CD4-positive, alpha-beta memory T cell (primary cell): Measurements from ENCODE around the gene ASB10. TPM values are rescaled to one million over a fixed set of nuclear protein-coding genes. Genes with fewer than 3 reads are reported as not detected.

Experiments used
- CTCF ChIA-PET: fragments of 350-600 bp; sonication (Branson Sonifier 250); formaldehyde crosslinking; loops from one replicate; lab custom pipeline; 2021; ENCODE audit warnings: inconsistent platforms; ENCODE audit not compliant: partially characterized antibody; lab: Charles Lee
- POLR2A ChIA-PET: fragments of 350-600 bp; sonication (Branson Sonifier 250); formaldehyde crosslinking; loops from one replicate; lab custom pipeline; 2021; ENCODE audit not compliant: partially characterized antibody; lab: Charles Lee
- DNase-seq, 5 donors: peaks; one replicate each; pipeline versions ENCODE4 v3.0.0 to v3.0.0-alpha.2; 2020 to 2022; ENCODE audit warnings: mixed read lengths in 1 of 5
- H3K27ac ChIP-seq: one replicate; pipeline ENCODE4 v1.7.0; 2013; ENCODE audit warnings: low read depth, low read length
- H3K27me3 ChIP-seq: 2 replicates; pipeline ENCODE4 v1.7.0; 2013; ENCODE audit warnings: mild to moderate bottlenecking, low read length, moderate library complexity; ENCODE audit not compliant: insufficient read depth
- H3K36me3 ChIP-seq: 2 replicates; pipeline ENCODE4 v1.7.0; 2013; ENCODE audit warnings: mild to moderate bottlenecking, low read length, moderate library complexity; ENCODE audit not compliant: insufficient read depth
- H3K4me1 ChIP-seq: 2 replicates; pipeline ENCODE4 v1.7.0; 2013; ENCODE audit warnings: mild to moderate bottlenecking, low read length, moderate library complexity; ENCODE audit not compliant: insufficient read depth
- H3K4me3 ChIP-seq, 2 donors: one replicate each; pipeline ENCODE4 v1.7.0; 2013; ENCODE audit warnings: low read length in 2 of 2, mild to moderate bottlenecking in 1 of 2
- H3K9me3 ChIP-seq, 2 donors: one replicate each; pipeline ENCODE4 v1.7.0; 2013; ENCODE audit warnings: low read length in 2 of 2, control low read depth in 1 of 2; ENCODE audit not compliant: control insufficient read depth in 1 of 2
- H3K27ac Mint-ChIP-seq, 7 donors: one replicate each; pipeline ENCODE4 v1.8.0; 2020 to 2021; ENCODE audit warnings: mixed read lengths in 7 of 7, mild to moderate bottlenecking in 6 of 7, inconsistent platforms in 3 of 7, moderate library complexity in 3 of 7
- H3K27me3 Mint-ChIP-seq, 2 donors: one replicate each; pipeline ENCODE4 v1.8.0; 2020 to 2021; ENCODE audit warnings: mixed read lengths in 2 of 2
- H3K36me3 Mint-ChIP-seq, 2 donors: one replicate each; pipeline ENCODE4 v1.8.0; 2020 to 2021; ENCODE audit warnings: mixed read lengths in 2 of 2, inconsistent platforms in 1 of 2, mild to moderate bottlenecking in 1 of 2
- H3K4me1 Mint-ChIP-seq, 4 donors: one replicate each; pipeline ENCODE4 v1.8.0; 2020 to 2021; ENCODE audit warnings: mixed read lengths in 4 of 4, mild to moderate bottlenecking in 1 of 4
- H3K4me3 Mint-ChIP-seq, 8 donors: one replicate each; pipeline ENCODE4 v1.8.0; 2020 to 2021; ENCODE audit warnings: mixed read lengths in 8 of 8, mild to moderate bottlenecking in 7 of 8, moderate library complexity in 6 of 8, inconsistent platforms in 3 of 8
- H3K9me3 Mint-ChIP-seq, 8 donors: one replicate each; pipeline ENCODE4 v1.8.0; 2020 to 2021; ENCODE audit warnings: mixed read lengths in 8 of 8, mild to moderate bottlenecking in 5 of 8, inconsistent platforms in 3 of 8, moderate library complexity in 1 of 8
- intact Hi-C: fragments of 100-400 bp; cut with micrococcal nuclease; formaldehyde crosslinking; loops from one replicate; pipeline ENCODE4 v1.15.1; 2023
- polyA plus RNA-seq, 2 donors: library from polyadenylated mRNA; unstranded; fragments of 300-500 nt; fragmentation: Illumina TruSeq; gene quantifications; one replicate each; pipeline ENCODE4 v1.2.3, GENCODE V29; 2021
- total RNA-seq, 2 experiments: library from RNA; stranded (reverse); gene quantifications; one replicate each; pipeline ENCODE4 v1.2.3, GENCODE V29; 2021

ASB10 gene
- total and polyA plus RNA-seq, 4 experiments from 2014 or later, result not detected

DNA sequence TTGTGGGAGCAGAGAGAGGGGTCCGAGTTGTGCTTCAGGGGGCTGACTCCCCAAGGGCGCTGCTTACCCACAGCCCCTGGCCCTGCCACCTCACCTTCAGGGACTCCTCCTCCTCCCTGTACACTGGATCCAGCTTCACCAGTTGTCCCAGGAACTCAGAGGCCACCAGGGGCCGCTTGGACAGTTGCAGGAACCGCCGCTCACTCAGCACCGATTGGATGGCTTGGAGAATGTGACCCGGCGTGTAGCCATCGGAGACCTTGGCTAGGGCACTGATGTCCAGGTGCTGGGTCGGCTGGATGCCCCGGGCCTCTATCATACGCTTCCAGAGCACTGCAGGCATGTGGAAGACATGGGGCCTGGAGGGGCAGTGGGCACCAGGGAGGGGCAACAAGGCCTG is 4.5 kb upstream of the ASB10 start:
- ChIA-PET POLR2A (no interaction called here), CTCF (interaction anchor here (1.1 kb wide), 1 partner anchor 67 kb away, joined by 4 read pairs; no protein-coding TSS in a partner anchor)
- H3K4me1 Mint-ChIP-seq, result peaks cover 3 to 17% (median 11%) of the 10 kb centered on the region in 4 donors
- H3K27me3 Mint-ChIP-seq, result no peaks in the 10 kb centered on the region
- DNase-seq, result no peak
- no peaks in the 10 kb centered on the region for H3K9me3 ChIP-seq
- no peak overlapping the region for H3K27ac ChIP-seq
- no peak overlapping the region for H3K27ac Mint-ChIP-seq
- H3K9me3 Mint-ChIP-seq, result no peaks in the 10 kb centered on the region
- peaks cover 9% of the 10 kb centered on the region for H3K27me3 ChIP-seq
- H3K4me3 Mint-ChIP-seq, result no peak overlapping the region
- intact Hi-C loops, result no loop called here
- peaks cover 21% of the 10 kb centered on the region for H3K4me1 ChIP-seq
- no peak overlapping the region for H3K4me3 ChIP-seq
- H3K36me3 Mint-ChIP-seq, result no peaks in the 10 kb centered on the region
- H3K36me3 ChIP-seq, result no peaks in the 10 kb centered on the region

DNA sequence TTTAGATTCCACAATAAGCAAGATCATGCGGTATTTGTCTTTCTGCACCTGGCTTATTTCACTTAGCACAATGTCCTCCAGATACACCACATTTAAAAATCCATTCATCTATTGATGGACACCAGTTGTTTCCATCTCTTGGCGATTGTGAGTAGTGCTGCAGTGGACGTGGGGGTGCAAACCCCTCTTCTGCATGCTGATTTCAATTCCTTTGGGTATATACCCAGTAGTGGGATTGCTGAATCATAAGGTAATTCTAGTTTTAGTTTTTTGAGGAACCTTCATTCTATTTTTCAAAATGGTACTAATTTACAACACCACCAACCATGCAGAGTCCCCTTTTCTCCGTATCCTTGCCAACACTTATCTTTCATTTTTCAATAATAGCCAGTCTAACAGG is 2.0 kb upstream of the ASB10 start:
- no peak for DNase-seq
- ChIA-PET CTCF (no interaction called here), POLR2A (no interaction called here)
- Histone ChIP-seq H3K4me1 (peaks cover 3% of the 10 kb centered on the region), H3K36me3 (no peaks in the 10 kb centered on the region), H3K9me3 (no peaks in the 10 kb centered on the region), H3K27ac (no peak overlapping the region), H3K27me3 (no peaks in the 10 kb centered on the region), H3K4me3 (no peak overlapping the region)
- H3K4me3 Mint-ChIP-seq, result no peak overlapping the region
- H3K9me3 Mint-ChIP-seq, result peaks cover 0 to 1% (median 0%) of the 10 kb centered on the region in 8 donors
- no peaks in the 10 kb centered on the region for H3K36me3 Mint-ChIP-seq
- intact Hi-C loops, result no loop called here
- H3K27ac Mint-ChIP-seq, result no peak overlapping the region
- peaks cover under 1 to 6% (median under 1%) of the 10 kb centered on the region in 4 donors for H3K4me1 Mint-ChIP-seq
- H3K27me3 Mint-ChIP-seq, result no peaks in the 10 kb centered on the region

DNA sequence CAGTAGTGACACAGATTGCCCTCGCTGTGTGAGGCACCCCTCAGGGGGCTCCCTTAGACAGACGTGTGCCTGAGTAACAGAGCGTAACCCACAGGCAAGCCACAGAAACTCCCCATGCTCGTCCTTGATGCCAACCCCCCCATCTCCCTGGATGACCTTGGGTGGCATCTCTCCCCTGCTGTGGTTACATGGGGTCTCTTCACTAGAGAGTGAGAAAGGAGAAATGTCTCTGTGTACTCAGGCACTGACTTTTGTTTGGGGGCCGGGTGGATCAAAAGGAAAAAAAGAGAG is 1.1 kb upstream of the ASB10 start:
- intact Hi-C loops, result no loop called here
- Histone ChIP-seq H3K9me3 (no peaks in the 10 kb centered on the region), H3K4me3 (no peak overlapping the region), H3K4me1 (no peaks in the 10 kb centered on the region), H3K27me3 (no peaks in the 10 kb centered on the region), H3K27ac (no peak overlapping the region), H3K36me3 (no peaks in the 10 kb centered on the region)
- no peaks in the 10 kb centered on the region for H3K4me1 Mint-ChIP-seq
- H3K36me3 Mint-ChIP-seq, result no peaks in the 10 kb centered on the region
- no peak overlapping the region for H3K27ac Mint-ChIP-seq
- no peak for DNase-seq
- H3K4me3 Mint-ChIP-seq, result no peak overlapping the region
- no peaks in the 10 kb centered on the region for H3K27me3 Mint-ChIP-seq
- CTCF ChIA-PET, result no interaction called here
- peaks cover 0 to 1% (median 0%) of the 10 kb centered on the region in 8 donors for H3K9me3 Mint-ChIP-seq
- POLR2A ChIA-PET, result no interaction called here

DNA sequence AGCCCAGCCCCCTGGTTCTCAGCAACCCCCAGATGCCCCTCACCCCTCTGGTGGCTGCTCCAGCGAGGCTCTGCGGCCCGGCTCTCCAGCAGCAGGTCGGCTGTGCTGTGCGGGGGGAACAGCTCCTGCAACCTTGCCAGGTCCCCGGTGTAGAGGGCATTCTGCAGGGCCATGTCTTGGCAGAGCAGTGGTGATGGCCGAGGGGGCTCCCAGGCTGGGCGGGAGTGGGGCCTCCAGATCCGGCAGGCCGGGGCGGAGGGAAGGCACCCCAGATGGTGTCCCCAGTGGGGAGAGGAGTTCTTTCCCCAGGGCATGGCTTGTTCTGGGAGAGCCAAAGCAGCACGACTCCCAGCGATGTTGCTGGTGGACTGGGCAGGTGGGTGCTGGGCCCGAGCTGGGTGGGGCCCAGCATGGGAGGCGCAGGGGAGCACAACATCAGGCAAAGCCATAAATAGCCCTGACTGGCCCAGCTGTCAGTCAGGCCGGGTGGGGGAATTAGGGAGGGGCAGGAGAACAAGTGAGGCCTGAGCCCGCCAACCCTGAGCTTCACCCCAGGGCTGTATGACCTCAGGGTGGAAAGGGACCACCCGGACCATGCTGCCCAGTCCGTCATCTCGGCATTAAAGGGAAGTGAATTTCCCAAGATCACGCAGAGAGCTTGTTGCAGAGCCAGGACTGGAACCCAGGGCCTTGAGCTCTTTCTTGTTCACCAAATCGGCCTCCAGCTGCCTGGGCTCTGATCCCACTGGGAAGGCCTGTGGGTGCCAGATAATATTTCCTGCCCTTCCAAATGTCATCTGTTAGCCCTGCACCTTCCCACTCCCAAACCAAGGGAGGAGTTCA is 580 bp upstream of the ASB10 start:
- intact Hi-C loops, result no loop called here
- DNase-seq, result no peak
- Mint-ChIP-seq H3K27ac (no peak overlapping the region), H3K9me3 (peaks cover 0 to 1% (median 0%) of the 10 kb centered on the region in 8 donors), H3K27me3 (no peaks in the 10 kb centered on the region), H3K4me1 (no peaks in the 10 kb centered on the region), H3K36me3 (no peaks in the 10 kb centered on the region), H3K4me3 (no peak overlapping the region)
- POLR2A ChIA-PET, result no interaction called here
- H3K27ac ChIP-seq, result no peak overlapping the region
- no peak overlapping the region for H3K4me3 ChIP-seq
- no peaks in the 10 kb centered on the region for H3K9me3 ChIP-seq
- H3K27me3 ChIP-seq, result no peaks in the 10 kb centered on the region
- H3K36me3 ChIP-seq, result no peaks in the 10 kb centered on the region
- CTCF ChIA-PET, result no interaction called here
- no peaks in the 10 kb centered on the region for H3K4me1 ChIP-seq

DNA sequence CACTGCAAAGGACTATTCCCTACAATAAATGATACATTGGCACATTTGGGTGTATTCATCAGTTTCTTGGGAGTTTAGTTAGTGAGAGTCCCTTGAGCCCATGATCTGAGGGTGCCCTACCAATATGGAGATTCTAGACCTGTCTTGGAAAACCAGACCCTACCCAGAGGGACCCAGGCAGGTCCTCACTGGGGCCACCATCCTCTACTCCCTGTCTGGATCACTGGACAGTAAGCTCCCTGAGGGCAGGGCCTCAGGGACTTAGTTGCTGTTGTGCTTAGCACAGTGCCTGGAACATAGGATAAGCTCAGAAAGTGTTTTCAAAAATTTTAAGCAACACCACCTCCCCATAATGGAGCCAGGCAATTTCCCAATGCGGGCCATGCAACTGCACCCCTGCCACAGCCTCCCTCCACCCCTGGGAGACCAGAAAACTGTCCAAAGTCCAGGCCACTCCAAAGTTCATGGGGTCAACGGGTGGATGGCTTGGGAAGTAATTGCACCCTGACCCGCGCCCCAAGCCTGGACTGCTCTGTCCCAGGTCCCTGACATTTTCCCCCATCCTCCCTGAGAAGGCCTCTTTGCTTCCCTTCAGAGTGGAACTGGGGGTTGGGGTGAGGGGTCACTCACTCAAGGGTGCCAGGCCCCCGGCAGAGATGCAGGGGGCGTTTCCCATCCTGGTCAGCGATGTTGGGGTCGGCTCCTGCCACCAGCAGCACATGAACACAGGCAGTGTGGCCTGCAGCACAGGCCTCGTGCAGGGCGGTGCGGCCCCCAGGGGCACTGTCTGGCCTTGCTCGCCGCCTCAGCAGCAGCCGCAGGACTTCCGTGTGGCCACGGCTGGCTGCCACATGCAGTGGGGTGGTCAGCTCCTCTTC is 1.0 kb downstream of the ASB10 start:
- intact Hi-C loops, result no loop called here
- H3K27me3 Mint-ChIP-seq, result peaks cover 0 to 2% of the 10 kb centered on the region in 2 donors
- no peaks in the 10 kb centered on the region for H3K4me1 ChIP-seq
- no peak overlapping the region for H3K27ac Mint-ChIP-seq
- no peaks in the 10 kb centered on the region for H3K4me1 Mint-ChIP-seq
- H3K27ac ChIP-seq, result no peak overlapping the region
- peaks cover 0 to 1% (median 0%) of the 10 kb centered on the region in 8 donors for H3K9me3 Mint-ChIP-seq
- H3K36me3 ChIP-seq, result no peaks in the 10 kb centered on the region
- no peak overlapping the region for H3K4me3 Mint-ChIP-seq
- DNase-seq, result no peak
- POLR2A ChIA-PET, result no interaction called here
- H3K4me3 ChIP-seq, result no peak overlapping the region
- no peaks in the 10 kb centered on the region for H3K9me3 ChIP-seq
- H3K27me3 ChIP-seq, result no peaks in the 10 kb centered on the region
- no peaks in the 10 kb centered on the region for H3K36me3 Mint-ChIP-seq
- CTCF ChIA-PET, result interaction anchor here (1.0 kb wide), 1 partner anchor 41 kb away, joined by 3 read pairs; the partner anchor contains the start of gene ABCF2

DNA sequence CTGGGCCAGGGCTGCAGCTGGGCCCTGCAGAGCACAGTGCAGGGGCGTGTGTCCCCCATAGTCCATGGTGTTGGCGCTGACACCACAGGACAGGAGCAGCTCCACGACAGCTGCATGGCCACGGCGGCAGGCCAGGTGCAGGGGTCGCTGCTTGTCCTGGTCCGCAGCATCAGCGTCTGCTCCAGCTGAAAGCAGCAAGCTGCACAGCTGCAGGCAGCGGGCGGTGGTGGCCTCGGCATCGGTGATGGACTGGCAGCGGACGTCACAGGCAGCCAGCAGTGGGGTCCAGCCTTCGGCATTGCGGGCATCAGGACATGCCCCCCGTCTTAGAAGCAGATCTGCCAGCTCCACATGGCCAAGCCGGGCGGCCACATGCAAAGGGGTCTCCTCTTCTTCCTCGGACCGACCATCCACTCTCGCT is 6.0 kb downstream of the ASB10 start:
- no peaks in the 10 kb centered on the region for H3K27me3 ChIP-seq
- Mint-ChIP-seq H3K4me1 (no peaks in the 10 kb centered on the region), H3K27me3 (peaks cover 4 to 8% of the 10 kb centered on the region in 2 donors), H3K9me3 (peaks cover 0 to 1% (median 0%) of the 10 kb centered on the region in 8 donors), H3K27ac (no peak overlapping the region), H3K36me3 (no peaks in the 10 kb centered on the region), H3K4me3 (no peak overlapping the region)
- H3K4me1 ChIP-seq, result no peaks in the 10 kb centered on the region
- ChIA-PET POLR2A (no interaction called here), CTCF (interaction anchor here (1.1 to 1.4 kb wide), 2 partner anchors 12 to 13 kb away, joined by 3 read pairs; no protein-coding TSS in a partner anchor)
- intact Hi-C loops, result no loop called here
- no peaks in the 10 kb centered on the region for H3K36me3 ChIP-seq
- H3K27ac ChIP-seq, result no peak overlapping the region
- no peak overlapping the region for H3K4me3 ChIP-seq
- no peaks in the 10 kb centered on the region for H3K9me3 ChIP-seq
- no peak for DNase-seq

DNA sequence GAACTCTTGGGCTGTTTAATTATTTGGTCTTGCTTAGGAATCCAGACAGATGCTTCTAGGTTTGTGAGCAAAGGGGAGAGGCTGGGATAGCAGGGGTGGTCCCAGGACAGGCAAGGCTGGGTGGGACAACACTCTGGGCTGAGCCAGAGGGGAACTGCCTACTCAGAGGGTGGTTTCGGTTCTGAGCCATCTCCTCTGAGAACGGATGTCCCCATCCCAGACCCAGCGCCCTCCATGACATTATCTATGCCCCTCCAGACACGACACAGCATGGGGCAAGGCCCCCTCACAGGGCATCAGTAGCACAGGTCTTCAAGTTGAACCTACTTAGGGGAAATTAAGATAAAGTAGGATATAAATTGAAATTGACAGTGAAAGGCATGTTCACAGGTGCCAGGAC is 7.1 kb downstream of the ASB10 start:
- H3K27ac Mint-ChIP-seq, result no peak overlapping the region
- CTCF ChIA-PET, result interaction anchor here (1.5 kb wide), 1 partner anchor 14 kb away, joined by 5 read pairs; no protein-coding TSS in a partner anchor
- H3K4me1 Mint-ChIP-seq, result peaks cover 0 to under 1% (median 0%) of the 10 kb centered on the region in 4 donors
- Histone ChIP-seq H3K27me3 (no peaks in the 10 kb centered on the region), H3K4me3 (no peak overlapping the region), H3K4me1 (no peaks in the 10 kb centered on the region), H3K9me3 (no peaks in the 10 kb centered on the region), H3K36me3 (no peaks in the 10 kb centered on the region), H3K27ac (no peak overlapping the region)
- H3K36me3 Mint-ChIP-seq, result no peaks in the 10 kb centered on the region
- POLR2A ChIA-PET, result no interaction called here
- no peaks in the 10 kb centered on the region for H3K9me3 Mint-ChIP-seq
- intact Hi-C loops, result no loop called here
- peaks cover 4 to 8% of the 10 kb centered on the region in 2 donors for H3K27me3 Mint-ChIP-seq
- DNase-seq, result no peak
- no peak overlapping the region for H3K4me3 Mint-ChIP-seq
